ENCODE data around the gene AUTS2.

Gene AUTS2

DNA sequence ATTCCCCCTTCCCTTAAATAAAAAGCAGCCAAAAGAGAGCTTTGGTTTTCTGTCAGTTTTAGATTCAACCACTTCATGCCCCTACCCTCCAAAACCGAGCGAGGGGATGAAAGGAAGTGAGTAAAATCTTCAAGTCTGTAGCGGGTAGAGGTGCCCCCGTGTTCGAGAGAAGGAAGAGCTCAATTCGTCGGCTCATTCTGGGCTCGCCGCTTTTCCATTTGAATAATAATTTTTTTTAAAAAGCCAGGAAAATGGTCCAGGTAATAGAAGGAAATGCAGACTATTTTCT is 1097.5 kb downstream of the AUTS2 start:
- no peak for DNase-seq

DNA sequence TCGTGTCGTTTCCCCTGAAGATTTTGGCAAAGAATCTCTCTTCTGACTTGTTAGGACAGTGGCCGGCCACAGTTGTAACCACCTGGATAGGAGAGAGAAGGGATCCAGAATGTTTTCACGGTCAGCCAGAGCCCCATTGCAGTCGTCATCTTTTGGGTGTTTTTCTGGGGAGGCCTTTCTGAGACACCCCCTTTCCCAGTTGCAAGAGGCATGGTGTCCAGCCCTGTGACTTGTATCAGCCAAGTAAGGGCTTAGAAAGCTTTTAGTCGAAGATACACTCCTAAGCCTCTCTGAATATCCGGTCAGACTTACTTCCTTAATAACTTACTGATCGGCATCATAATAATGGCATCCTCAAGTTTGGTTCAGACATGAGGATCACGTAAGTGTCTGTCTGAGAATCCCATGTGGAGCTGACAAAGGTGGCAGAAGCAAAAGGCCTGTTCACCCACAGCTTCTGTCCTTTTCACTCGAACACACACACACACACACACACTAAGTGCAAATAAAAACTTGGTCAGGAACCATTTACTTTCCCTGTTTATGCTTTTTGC is 1098.0 kb downstream of the AUTS2 start:
- no peak for DNase-seq

DNA sequence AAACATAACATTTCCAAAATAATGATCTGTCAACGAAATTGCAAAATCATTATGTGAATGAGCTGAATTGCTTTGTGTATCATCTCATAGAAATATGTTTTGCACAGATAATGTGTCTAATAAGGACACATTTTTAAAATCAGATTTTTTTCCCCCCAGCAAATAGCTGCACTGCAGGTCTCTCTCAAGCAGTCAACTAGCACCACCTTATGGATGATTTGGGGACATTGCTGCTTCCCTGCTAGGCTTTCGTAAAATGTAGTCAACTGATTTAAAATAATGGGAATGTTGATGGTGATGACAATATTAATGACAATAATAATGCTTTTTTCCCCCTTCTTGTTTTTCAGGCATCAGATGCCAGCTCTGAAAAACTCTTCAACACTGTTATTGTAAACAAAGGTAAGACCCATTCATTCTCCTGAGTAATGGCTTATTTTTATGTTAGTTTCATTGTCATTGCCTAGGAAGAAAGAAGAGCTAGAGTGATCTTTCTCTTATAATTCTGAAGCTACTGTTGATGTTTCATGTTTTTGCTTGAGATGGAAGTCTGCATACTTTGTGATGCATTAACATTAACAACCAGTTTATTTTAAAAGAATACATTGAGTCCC is 1100.1 kb downstream of the AUTS2 start:
- no peak for DNase-seq

DNA sequence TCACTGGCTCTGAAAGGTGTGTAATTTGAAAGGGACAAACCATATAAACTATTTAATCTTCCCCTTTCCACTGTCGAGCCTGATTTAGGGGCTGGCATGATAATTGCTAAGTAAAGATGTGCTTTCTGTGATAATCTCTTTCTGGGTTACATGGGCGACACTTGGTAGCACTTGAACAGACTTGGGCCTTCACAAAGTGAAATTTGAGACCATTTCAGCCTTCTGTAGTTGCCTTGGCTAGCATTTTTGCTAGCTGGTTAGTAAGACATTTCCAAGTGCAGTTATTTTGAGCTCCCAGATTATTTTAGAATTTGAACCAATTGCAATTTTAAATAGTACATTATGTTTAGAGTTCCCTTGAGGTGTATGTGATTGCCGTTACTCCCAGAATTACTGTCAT is 1101.0 kb downstream of the AUTS2 start:
- no peak for DNase-seq

DNA sequence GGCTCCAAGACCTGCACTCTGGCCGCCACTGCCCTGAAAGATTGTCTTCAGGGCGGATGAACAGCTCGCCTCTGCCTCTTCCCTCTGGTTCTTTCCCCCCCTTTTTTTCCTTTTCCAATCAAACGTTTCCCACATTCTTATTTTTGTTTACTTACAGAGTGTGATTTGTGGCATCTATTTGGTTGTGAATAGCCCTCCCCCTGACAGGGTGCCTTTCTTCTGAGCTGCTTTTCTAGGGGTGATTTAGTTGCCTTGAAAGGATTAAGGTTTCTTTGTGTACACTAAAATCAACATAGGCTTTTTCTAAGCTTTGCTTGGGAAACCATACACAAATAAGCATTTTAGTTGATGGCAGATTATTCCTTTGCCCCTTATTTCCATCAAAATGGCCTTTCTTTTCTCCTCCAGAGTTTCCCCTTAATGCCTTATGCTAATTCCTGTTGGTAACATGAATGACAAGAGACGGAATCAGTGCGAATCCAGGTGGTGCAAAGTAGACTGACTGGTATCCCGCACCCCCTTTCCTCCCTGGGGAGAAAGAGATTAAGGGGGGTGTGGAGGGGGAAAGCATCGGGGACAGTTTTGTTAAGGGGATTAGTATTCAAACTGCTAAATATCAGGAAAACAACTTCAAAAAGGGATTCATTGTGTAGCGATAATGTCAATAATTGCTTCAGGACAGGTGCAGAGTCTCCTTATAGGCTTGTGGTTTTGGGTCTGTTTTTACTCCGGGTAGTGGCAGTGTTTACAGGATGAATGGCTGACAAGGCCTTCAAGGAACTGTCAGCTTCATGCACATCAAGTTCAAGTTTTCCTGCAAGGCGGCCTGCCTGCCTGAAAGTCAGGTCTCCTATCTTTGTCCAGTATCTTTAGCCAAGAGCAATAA is 1102.0 kb downstream of the AUTS2 start:
- DNase-seq, result no peak

DNA sequence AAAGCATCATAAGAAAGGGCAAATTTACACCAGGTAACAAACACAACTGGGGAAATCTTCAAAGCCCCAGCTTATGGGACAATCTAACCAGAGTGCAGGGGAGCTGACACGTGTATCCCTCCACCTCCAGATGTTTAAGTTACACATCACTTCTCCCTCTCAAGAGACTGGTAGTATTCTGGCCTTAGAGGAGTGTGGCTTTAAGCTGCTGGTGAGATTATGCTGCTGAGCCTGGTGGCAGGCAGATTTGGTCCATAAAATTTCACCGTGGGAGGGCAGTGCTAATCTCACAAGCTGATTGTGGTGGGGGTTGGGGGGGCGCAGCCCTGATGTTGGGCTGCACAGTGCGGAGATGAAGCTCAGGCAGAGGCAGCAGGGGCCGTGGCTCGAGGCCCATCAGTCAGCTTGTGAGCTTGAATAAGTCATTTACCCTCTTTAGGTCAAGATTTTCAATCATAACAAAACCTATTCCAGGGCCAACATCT is 1102.7 kb downstream of the AUTS2 start:
- DNase-seq, result no peak

DNA sequence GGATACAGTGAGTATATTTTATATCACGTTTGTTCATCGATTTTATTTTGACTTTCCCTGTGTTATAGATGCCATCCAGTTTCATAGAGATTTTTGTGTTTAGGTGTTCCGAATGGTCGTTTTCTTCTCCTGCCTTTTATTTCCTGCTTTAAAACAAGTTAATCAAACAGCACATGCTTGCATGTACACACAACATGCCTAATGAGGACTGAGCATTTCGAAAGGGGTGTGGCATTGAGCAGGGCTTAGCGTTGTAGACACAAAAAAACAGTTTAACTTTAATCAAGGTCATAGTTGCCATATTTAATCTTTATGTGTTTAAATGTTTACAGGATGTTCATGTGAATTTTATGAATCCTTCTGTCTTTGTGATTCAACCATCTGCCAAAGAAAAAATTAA is 1103.2 kb downstream of the AUTS2 start:
- no peak for DNase-seq

DNA sequence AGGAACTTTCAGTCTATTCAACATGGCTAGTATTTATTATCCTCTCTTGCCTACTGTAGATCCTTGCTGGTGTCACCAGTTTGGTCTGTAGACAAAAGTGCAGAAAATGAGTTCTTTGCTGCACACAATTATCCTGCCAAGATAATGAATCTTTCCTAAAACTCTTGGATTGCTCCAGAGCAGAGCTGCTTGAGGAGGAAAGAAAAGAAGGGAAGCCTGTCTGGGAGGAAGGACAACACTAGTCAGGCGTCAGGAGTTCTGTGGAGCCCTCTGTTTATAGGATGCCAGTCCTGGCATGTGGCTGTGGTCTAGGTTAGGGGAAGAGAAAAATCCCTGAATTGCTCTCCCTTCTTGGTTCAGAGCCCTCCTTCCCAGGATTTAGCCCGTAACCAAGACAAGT is 1103.7 kb downstream of the AUTS2 start:
- DNase-seq, result no peak

DNA sequence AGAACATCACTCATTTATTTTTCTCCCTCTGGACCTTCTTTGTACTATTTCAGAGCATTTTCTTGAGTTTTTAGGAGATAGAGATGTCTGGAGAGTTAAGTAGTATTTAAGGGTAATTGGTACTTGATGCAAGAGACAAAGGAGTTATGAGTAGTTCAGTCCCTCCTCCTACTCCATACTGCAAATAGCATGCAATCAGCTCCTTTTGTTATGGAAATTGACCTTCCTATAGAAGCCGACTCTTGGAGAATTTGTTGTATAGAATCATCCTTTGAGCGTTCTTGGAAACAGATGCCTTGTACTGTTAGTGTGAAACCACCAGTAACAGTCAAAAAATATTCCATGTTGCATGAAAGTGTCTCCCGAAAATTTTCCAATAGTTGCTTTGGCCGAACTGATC is 1105.5 kb downstream of the AUTS2 start:
- DNase-seq, result no peak

DNA sequence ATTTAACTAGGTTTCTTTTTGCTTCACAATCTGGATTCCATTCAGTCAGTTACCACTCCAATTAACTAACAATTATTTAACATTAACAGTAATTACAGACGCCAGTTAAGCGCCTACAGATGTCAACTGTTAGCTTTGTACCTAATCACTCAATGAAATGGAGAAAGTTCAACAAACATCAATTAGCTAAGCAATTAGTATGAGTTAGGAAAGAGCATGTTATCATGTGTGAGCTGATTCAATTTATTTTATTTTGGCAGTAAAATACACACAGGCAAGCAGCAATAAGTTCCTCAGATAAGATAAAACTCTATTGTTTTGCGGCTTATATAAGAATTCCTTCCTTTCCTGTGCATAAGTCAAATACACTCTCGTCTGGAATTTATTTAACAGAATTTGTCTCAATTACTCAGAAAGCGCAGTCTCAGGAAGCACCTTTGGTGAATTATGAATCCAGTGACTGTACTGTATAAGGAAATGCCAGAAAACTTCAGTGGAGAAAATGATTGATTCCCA is 1106.6 kb downstream of the AUTS2 start:
- DNase-seq, result no peak

DNA sequence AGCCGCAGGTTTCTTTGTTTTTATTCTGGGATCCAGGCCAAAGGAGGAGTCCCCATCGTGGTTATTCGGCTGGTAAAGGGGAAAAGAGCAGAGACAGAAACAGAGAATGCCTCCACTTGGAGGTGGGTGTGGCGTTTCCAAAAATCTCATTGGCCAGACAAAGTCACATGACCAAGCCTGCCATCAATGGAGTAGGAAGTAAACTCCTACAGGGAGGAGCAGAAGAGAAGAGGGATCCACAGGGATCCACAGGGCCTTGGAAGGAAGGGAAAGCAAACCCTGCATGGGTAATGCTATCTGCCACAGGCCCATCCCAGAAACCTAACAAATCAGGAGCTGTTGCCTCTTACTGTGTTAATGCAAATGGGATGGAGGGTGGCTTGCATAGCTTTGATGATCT is 1107.9 kb downstream of the AUTS2 start:
- DNase-seq, result no peak

DNA sequence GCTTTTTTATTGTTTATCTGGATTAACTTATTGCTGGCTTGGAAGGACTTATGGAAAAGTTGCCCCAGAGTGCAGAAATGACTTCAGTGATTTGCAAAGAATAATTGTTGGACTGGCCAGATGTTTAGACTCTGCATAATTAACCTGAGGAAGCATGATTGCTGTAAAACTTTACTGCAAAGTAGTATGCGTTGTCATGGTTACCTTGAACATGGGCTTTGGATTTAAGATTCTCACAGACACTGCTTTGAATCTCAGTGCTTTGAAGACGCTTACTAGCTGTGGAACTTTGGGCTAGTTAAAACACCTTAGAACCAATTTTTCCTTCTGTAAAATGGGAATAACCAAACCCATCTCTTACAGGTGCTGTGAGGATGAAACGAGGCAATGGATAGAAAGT is 1108.4 kb downstream of the AUTS2 start:
- DNase-seq, result no peak

DNA sequence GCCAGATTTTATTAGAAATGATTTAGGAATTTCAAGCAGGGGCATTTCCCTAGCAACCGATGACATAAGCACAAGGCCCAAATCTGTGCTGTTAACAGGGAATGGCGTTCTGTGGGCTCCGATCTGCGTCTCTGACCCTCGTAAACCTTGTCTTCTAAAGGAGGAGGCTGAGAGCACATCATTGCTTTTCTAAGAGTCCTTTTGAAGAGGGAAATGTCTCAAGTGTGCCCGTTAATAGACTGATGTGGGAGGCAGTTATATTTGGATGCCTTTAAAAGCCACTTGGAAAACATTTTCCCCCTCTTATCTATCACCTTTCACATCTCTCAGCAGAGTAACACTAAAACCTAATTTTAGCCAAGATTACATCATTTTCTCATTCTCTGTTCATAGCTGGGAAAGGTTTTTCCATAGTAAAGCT is 1109.6 kb downstream of the AUTS2 start:
- no peak for DNase-seq

DNA sequence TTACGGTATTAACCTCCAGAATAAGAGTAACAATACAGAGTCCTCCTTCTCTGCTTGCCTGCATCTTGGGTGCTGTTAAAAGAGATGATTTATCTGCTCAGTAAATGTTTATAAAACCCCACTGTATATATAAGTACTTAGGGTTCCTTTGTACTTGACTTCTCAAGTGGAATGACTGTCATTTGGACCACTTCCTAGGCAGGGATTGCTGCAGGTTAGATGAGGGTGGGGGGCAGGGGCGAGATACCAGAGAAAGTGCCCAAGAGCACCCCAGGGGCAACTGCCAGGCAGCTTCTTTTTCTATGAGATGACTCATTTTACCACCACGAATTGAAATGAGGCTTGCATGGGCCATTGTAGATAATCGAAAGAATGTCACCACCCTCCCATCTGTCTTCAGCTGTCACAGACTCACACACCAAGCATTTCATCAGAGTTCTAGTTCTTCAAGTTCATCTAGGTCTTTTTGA is 1111.8 kb downstream of the AUTS2 start:
- DNase-seq, result no peak

DNA sequence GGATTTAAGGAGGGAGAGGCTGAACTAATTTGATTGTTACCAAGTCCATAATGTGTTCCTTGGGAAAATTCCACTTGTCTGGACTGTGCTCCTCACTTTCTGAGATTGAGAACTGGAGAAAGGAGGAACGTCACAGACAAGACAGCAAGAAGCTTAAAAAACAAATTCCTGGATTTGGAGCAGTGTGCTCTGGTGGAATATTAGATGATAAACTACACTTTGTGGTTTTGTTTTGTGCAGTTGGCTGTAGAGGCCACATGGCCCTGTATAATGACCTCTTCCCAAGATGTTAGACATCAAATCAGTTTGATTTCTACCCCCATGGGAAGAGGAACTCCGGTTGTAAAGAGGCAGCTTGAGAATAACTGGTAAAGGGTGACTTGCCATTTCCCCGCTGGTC is 1112.4 kb downstream of the AUTS2 start:
- no peak for DNase-seq

DNA sequence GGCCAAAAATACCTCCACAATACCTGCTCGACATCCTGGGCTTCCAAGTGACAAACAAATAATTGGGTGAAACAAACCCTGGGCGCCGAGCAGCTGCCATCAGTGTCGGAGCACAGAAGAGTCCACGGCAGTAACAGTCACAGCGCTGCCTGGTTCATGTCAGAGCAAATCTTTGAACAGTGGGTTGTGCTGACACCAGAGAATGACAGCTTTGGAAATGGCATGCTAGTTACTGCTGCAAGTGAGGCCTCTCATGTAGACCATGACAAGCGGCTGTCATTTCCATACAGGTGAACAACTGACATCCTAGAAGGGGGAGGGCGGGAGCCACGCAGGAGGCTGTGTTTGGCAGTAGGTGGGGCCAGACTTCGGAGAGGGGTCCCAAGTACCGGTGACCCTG is 1113.2 kb downstream of the AUTS2 start:
- DNase-seq, result no peak

DNA sequence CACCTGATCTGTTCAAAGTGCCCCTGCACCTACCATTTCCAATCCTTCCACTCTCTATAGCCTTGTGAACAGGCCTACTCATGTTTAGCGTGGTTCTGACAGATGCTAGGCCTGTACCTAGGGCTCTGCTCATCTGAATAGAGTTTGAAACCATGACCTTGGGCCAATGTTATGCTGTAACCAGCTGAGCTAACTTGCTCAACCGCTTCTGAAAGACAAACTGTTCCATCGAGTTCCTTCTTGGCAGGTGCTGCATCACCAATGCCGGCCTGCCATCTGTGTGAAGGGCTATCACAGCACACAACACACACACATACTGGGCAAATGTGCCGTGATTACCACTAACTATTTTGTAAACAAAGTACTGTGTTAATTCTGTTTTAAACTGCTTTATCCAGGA is 1114.7 kb downstream of the AUTS2 start:
- no peak for DNase-seq

DNA sequence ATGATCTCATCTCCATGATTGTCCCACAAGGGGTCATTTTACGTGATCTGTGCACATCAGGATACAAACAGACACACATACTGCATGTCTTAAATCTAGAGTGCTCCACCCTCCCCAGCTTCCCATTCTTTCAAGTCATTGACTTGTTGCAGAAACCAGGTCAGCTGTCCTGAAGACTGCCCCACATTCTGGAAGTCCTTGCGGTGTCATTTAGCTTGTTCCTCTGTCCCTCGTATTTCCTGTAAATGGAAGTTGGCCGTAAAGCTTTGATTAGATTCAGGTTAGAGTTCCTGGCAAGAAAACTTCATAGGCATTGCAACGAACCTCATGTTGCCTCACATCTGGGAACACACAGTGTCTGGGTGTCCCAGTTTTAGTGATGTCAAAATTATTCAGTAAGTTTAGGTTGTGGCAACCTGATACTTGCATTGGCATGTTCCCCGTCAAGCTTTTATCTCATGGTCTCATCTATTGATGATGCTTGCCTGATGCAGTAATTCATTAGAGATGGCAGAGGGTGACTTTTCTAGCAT is 1116.3 kb downstream of the AUTS2 start:
- DNase-seq, result no peak

DNA sequence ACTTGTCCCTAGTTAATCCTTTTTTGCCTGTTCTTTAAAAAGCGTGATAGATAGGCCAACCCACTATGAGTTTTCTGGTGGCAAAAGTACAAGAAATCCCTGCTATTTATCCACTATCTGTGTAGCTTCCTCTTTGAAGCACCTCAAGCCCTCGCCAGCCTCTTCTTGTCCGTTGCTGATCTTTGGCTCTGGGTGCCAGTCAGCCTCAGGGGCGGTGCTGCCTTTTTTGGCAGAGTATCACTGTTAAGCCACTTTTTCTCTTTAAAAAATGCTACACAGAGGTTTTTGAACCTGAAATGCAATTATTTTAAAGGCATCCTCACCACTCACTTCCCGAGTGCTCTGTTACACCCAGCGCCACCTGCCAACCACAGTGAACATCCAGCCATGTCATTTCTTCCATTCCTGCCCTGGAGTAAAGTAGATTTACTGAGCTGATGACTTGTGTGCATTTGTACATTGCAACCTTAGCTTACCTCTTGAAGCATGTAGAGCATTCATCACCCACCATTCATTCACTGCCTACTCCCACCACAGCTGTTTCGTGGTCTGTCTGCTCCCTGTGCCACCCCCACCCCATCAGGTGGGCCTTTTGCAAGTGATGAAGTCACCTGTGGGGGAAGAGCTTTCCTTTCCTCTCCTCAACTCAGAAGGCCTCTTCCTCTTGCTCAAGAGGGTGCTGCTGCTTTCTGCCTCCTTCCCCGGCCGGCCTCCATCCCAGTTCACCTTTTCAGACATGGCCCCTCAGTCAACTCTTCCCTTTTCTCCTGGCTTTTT is 1119.5 kb downstream of the AUTS2 start:
- DNase-seq, result no peak

DNA sequence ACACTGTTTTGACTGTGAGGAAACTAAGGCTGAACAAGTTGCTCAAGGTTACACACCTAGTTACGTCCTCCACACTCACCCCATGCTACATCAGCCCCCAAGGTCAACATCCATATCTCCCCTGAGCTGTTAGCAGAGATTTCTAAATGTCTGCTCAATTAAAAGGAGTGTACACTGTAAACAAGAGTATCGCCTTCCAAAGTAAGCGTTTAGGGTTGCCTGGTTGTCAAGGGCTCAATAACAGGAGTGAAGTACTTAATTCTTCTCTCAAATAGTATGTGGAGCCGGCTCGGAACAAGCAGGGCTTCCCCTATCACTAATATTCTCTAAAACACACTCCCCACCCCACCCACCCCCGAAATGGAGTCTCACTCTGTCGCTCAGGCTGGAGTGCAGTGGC is 1120.8 kb downstream of the AUTS2 start:
- DNase-seq, result no peak

DNA sequence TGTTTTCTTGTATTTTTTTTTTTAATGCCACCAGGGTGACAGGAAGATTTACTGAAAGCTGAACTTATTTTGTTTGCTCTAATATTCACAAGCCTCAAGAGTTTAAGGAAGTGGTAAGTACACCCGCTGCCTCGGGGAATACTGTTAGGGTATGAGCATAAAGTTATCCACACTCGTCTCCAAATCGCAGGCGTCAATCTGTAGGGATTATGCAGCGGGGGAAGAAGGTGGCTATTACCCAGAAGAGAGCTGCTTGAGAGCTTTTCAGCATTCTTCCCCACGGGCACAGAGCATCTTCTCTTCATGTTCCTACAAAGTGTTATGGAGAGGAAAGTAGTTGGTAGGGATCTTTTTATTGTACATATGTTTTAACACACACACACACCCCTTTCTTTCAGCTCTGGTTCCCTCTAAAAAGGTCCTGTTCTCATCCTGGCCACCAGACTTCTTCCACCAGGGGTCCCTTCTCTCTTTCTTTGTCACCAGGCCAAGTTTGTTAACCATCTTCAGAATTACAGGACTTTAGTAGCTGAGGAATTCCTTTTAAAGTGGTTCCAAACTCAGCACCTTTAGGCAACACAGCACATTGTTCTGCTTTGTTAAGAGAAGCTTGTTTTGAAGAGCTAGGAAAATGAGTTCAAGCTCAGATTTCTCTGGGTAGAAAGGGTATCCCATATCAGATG is 1122.1 kb downstream of the AUTS2 start:
- DNase-seq, result no peak

DNA sequence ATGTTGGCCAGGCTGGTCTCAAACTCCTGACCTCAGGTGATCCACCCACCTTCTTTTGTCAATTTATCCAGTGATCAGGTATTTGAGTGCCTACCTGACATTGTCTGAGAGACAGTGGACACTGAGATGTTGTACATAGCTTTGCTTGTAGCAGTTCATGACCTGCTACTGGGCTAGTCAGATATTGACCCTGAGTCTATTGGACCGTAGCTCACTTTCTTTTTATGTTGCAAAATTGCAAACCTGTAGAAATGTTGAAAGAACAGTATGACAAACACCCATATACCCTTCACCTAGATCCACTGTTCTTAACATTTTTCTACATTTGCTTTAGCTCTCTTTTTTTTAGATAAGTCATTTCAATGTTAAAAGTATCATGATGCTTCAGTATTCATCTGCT is 1123.2 kb downstream of the AUTS2 start:
- no peak for DNase-seq

Measured in GF-D8 (cell line).